Heart left ventricle (tissue), 16 donors: ENCODE measurements around the gene IL34. TPM values are rescaled to one million over a fixed set of nuclear protein-coding genes. Genes with fewer than 3 reads are reported as not detected.

Experiments used
- ATAC-seq, 4 donors: fragments of 200-7000 bp; cut with Tn5 transposase; one replicate each; pipeline ENCODE4 v1.9.1; 2020 to 2022; ENCODE audit warnings: moderate library complexity in 4 of 4, mild to moderate bottlenecking in 3 of 4, moderate number of reproducible peaks in 1 of 4
- DNase-seq, 5 donors: peaks; one replicate each; pipeline ENCODE4 v3.0.0-alpha.2; 2020
- H3K27ac ChIP-seq, 12 donors: fragments of 200-600 bp; sonication (generic) in 4 of 12; one replicate each; pipeline versions ENCODE4 v1.5.0 to v1.8.0; 2016 to 2022; ENCODE audit warnings: mild to moderate bottlenecking in 2 of 12
- H3K27me3 ChIP-seq, 9 donors: fragments of 200-600 bp; sonication (generic) in 2 of 9; one replicate each; pipeline versions ENCODE4 v1.5.1 to v1.8.0; 2016 to 2022; ENCODE audit warnings: mild to moderate bottlenecking in 3 of 9
- H3K36me3 ChIP-seq, 9 donors: fragments of 200-600 bp; sonication (generic) in 2 of 9; one replicate each; pipeline versions ENCODE4 v1.5.0 to v1.8.0; 2018 to 2022; ENCODE audit warnings: mild to moderate bottlenecking in 2 of 9
- H3K4me1 ChIP-seq, 12 donors: fragments of 200-600 bp; sonication (generic) in 4 of 12; one replicate each; pipeline versions ENCODE4 v1.5.0 to v1.8.0; 2016 to 2022; ENCODE audit warnings: mild to moderate bottlenecking in 3 of 12
- H3K4me3 ChIP-seq, 12 donors: fragments of 200-600 bp; sonication (generic) in 4 of 12; one replicate each; pipeline versions ENCODE4 v1.5.0 to v1.8.0; 2017 to 2022; ENCODE audit warnings: mild to moderate bottlenecking in 9 of 12, moderate library complexity in 4 of 12
- H3K9me3 ChIP-seq, 12 donors: fragments of 200-600 bp; sonication (generic) in 4 of 12; one replicate each; pipeline versions ENCODE4 v1.5.0 to v1.8.0; 2016 to 2022; ENCODE audit warnings: mild to moderate bottlenecking in 1 of 12
- CTCF ChIP-seq, 12 donors: fragments of 200-600 bp; sonication (generic) in 4 of 12; IDR thresholded peaks; one replicate each; pipeline versions ENCODE4 v1.5.0 to v1.8.0; 2018 to 2022; ENCODE audit warnings: antibody characterized with exemption in 12 of 12, mild to moderate bottlenecking in 5 of 12
- POLR2A ChIP-seq, 2 donors: fragments of 450-650 bp; IDR thresholded peaks; one replicate each; pipeline ENCODE4 v1.6.1; 2017; ENCODE audit warnings: antibody characterized with exemption in 2 of 2, mild to moderate bottlenecking in 2 of 2, moderate library complexity in 2 of 2
- WGBS, 4 donors: extraction: QIAGEN DNeasy Blood & Tissue Kit in 2 of 4; methylation state at CpG; one replicate each; pipeline versions ENCODE4 v1.1.5 to v1.1.7; 2013 to 2018; 5-methylcytosine and 5-hydroxymethylcytosine counted together
- intact Hi-C, 10 donors: fragments of 100-400 bp; cut with DNase I; formaldehyde crosslinking; loops; one replicate each; pipeline versions ENCODE4 v1.11.1 to v1.14.2; 2022
- polyA plus RNA-seq, 2 donors: library from polyadenylated mRNA; stranded (reverse); fragments of 200-250 nt; gene quantifications; one replicate each; pipeline ENCODE4 v1.2.3, GENCODE V29; 2013
- total RNA-seq, 9 donors: library from RNA; depleted of rRNA in 2 of 9; stranded (reverse); fragments of >200 nt in 2 of 9; fragmentation: NEBNext Ultra II Directional in 3 of 9; extraction: Animal tissue kit (Norgen Biotek cat#: 25700) in 3 of 9; gene quantifications; one replicate each; pipeline versions ENCODE4 v1.1.0 to v1.2.4, GENCODE V29; 2016 to 2023
- donor health status: ischemic (EF 13 %, LVEDD 7.1; RV severe dilation, severe dysfunction).
- donor health status: healthy with polysubstance abuse.
- donor health status: DM: no; HTN: yes; CAD: no.
- donor health status: DM: no; HTN: no; CAD: no.
- donor health status: ischemic (EF 25% LVEDD 6.9; RV normal size, moderate dysfunction).
- donor health status: ischemic (EF 25% LVEDD 5.7; RV mildly dilated, moderate dysfunction).
- donor health status: healthy.
- donor health status: DM: yes; HTN: yes; CAD: no.
- donor health status: ischemic (EF 35%, LVEDD 5.7; RV mildly dilated, moderate dysfunction).
- donor health status: nonischemic (EF 11% LVEDD 7.7; RV severe dilation, severe dysfunction).
- donor health status: DM: yes; HTN: yes; CAD: no.
- donor health status: PGD.
- donor health status: ischemic (EF 29% LVEDD 5.4; RV normal size, mild dysfunction).
- donor health status: nonischemic (EF 23%, LVEDD 6.1; RV moderate dilation, normal function).

Gene IL34
- total and polyA plus RNA-seq, 11 donors: 0.49 to 6.5 (median 2.5) TPM

DNA sequence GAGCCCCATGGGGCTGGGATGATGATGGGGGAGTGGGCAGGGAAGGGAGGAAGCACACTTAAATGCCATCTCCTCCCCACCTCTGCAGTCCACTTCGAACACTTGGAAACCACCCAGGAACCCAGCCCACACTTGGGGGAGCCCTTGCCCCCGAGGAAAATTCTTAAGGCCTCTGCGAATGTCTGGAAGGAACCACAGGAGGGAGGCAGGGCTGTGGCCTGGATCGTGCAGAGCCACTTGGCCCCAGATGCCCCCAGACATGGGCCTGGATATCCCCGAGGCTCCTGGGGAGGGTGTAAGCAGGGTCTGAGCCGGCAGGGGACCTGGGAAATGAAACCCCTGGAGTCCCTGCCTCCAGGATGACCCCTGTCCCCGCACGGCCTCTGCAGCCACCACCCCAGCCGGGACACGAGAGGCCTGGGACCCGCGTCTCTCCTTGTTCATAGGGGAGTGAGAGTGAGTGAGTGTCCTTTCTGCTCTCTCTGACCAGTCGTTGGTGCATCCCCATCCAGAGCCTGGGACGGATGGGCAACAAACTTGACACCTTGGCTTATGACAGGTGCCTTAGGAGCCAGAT is 51.3 kb downstream of the IL34 start:
- Histone ChIP-seq H3K4me3 (no peak overlapping the region), H3K36me3 (peaks cover 0 to 7% (median 0%) of the 10 kb centered on the region in 9 donors), H3K27ac (peak overlapping the region in 8 of 12 donors; percentile 78 to 96 (median 91)), H3K4me1 (peaks cover 0 to 97% (median 69%) of the 10 kb centered on the region in 12 donors), H3K27me3 (no peaks in the 10 kb centered on the region), H3K9me3 (no peaks in the 10 kb centered on the region)
- no peak for DNase-seq
- TF ChIP-seq CTCF (IDR thresholded peaks at IDR 0.05) (peak in 3 of 12 donors; percentile 5 to 13 (median 10)), POLR2A (IDR thresholded peaks at IDR 0.05) (no peak)
- ATAC-seq: no peak
- intact Hi-C loops: no loop called here
- 40 to 54% (median 52%) methylated on average over 8 to 14 of the region's 14 CpGs for WGBS, 4 donors

GRCh38 chr16:70698901-70699300 is 52.5 kb downstream of the IL34 start:
- DNase-seq: no peak
- Histone ChIP-seq H3K4me1 (peaks cover 0 to 98% (median 69%) of the 10 kb centered on the region in 12 donors), H3K9me3 (no peaks in the 10 kb centered on the region), H3K4me3 (no peak overlapping the region), H3K27me3 (no peaks in the 10 kb centered on the region), H3K36me3 (peaks cover 0 to 7% (median 0%) of the 10 kb centered on the region in 9 donors), H3K27ac (peak overlapping the region in 3 of 12 donors; percentile 75 to 96 (median 95))
- ATAC-seq: no peak
- TF ChIP-seq CTCF (IDR thresholded peaks at IDR 0.05) (no peak), POLR2A (IDR thresholded peaks at IDR 0.05) (no peak)
- WGBS, 4 donors: 81 to 87% (median 84%) methylated on average over 5 to 10 of the region's 10 CpGs
- intact Hi-C loops: no loop called here

GRCh38 chr16:70699696-70700095 is 53.3 kb downstream of the IL34 start:
- H3K36me3 ChIP-seq: peaks cover 0 to 7% (median 0%) of the 10 kb centered on the region in 9 donors
- intact Hi-C loops: loop anchor here in 2 of 10 donors (5.0 kb wide), 1 partner anchor 38 kb away; no protein-coding TSS in a partner anchor
- H3K4me1 ChIP-seq: peaks cover 0 to 94% (median 64%) of the 10 kb centered on the region in 12 donors
- DNase-seq (no peak), ATAC-seq (no peak)
- TF ChIP-seq POLR2A (IDR thresholded peaks at IDR 0.05): no peak
- TF ChIP-seq CTCF (IDR thresholded peaks at IDR 0.05): no peak
- H3K4me3 ChIP-seq: no peak overlapping the region
- no peaks in the 10 kb centered on the region for H3K27me3 ChIP-seq
- 88 to 96% (median 92%) methylated on average over 7 to 17 of the region's 17 CpGs for WGBS, 4 donors
- H3K27ac ChIP-seq: peak overlapping the region in 9 of 12 donors; percentile 49 to 96 (median 75)
- H3K9me3 ChIP-seq: no peaks in the 10 kb centered on the region

- Histone ChIP-seq H3K27ac (peak overlapping the region; percentile 36 to 96 (median 72)), H3K36me3 (peaks cover 0 to 7% (median 0%) of the 10 kb centered on the region in 9 donors), H3K27me3 (no peaks in the 10 kb centered on the region), H3K4me1 (peaks cover 0 to 87% (median 57%) of the 10 kb centered on the region in 12 donors), H3K9me3 (no peaks in the 10 kb centered on the region), H3K4me3 (no peak overlapping the region)
- WGBS, 4 donors: 69 to 74% (median 72%) methylated on average over 25 to 30 of the region's 30 CpGs
- peak in 3 of 12 donors; percentile 4 to 35 (median 27) for TF ChIP-seq CTCF (IDR thresholded peaks at IDR 0.05)
- no peak for TF ChIP-seq POLR2A (IDR thresholded peaks at IDR 0.05)
- ATAC-seq: peak; percentile 71 to 84 (median 76)
- intact Hi-C loops: loop anchor here in 2 of 10 donors (5.0 kb wide), 1 partner anchor 37 kb away; no protein-coding TSS in a partner anchor
- DNase-seq: peak; percentile 73 to 89 (median 80)
These were observed 54.0 kb downstream of the IL34 start for GRCh38 chr16:70700101-70701020.
